H1 (cell line): Measurements from ENCODE around the gene MBD4. TPM values are rescaled to one million over a fixed set of nuclear protein-coding genes. Genes with fewer than 3 reads are reported as not detected.
"Not testable (repeated sequence)": the region's sequence is repeated elsewhere in the genome, so short reads cannot be mapped to it uniquely, and the experiment has no call there.

Experiments
- CTCF ChIA-PET: fragments of 300-600 bp; sonication (Branson Sonifier 250); formaldehyde crosslinking; loops from one replicate; lab custom pipeline; 2021; ENCODE audit not compliant: partially characterized antibody; lab: Charles Lee
- POLR2A ChIA-PET: fragments of 300-600 bp; sonication (Branson Sonifier 250); formaldehyde crosslinking; loops from one replicate; lab custom pipeline; 2021; ENCODE audit warnings: inconsistent platforms; ENCODE audit not compliant: partially characterized antibody; lab: Charles Lee
- DNase-seq, 2 experiments: peaks; one replicate each; pipeline versions ENCODE4 v3.0.0 to v3.0.0-alpha.2; 2010 to 2022; ENCODE audit warnings: low spot score in 2 of 2, low read depth in 1 of 2, mixed read lengths in 1 of 2
- FAIRE-seq: peaks from 2 replicates; lab custom pipeline; 2011; peaks lifted over from hg19 to GRCh38; lab: Jason Lieb, UNC
- H2AFZ ChIP-seq: 2 replicates; pipeline ENCODE4 v1.8.1; 2012; ENCODE audit warnings: low read length, inconsistent platforms
- H2AK5ac ChIP-seq: 2 replicates; pipeline ENCODE4 v1.6.1; 2013; ENCODE audit warnings: low read depth, low read length
- H2BK120ac ChIP-seq: replicated peaks from 2 replicates; pipeline ENCODE3; 2013; ENCODE audit warnings: low read depth, low read length, inconsistent platforms
- H2BK12ac ChIP-seq: 2 replicates; pipeline ENCODE4 v1.6.1; 2013; ENCODE audit warnings: low read depth, low read length
- H2BK15ac ChIP-seq: 2 replicates; pipeline ENCODE4 v1.6.1; 2013; ENCODE audit warnings: low read length
- H2BK20ac ChIP-seq: 2 replicates; pipeline ENCODE4 v1.6.1; 2013; ENCODE audit warnings: low read length
- H2BK5ac ChIP-seq: 2 replicates; pipeline ENCODE4 v1.6.1; 2013; ENCODE audit warnings: low read depth, low read length
- H3K14ac ChIP-seq: 2 replicates; pipeline ENCODE4 v1.6.1; 2013; ENCODE audit warnings: inconsistent platforms; ENCODE audit not compliant: insufficient read length
- H3K18ac ChIP-seq: 2 replicates; pipeline ENCODE4 v1.6.1; 2013; ENCODE audit warnings: low read length; ENCODE audit errors: extremely low read depth
- H3K23ac ChIP-seq: 2 replicates; pipeline ENCODE4 v1.6.1; 2013; ENCODE audit warnings: inconsistent platforms; ENCODE audit not compliant: insufficient read length
- H3K23me2 ChIP-seq: 2 replicates; pipeline ENCODE4 v1.6.1; 2013; ENCODE audit warnings: low read depth, low read length
- H3K27ac ChIP-seq: 2 replicates; pipeline ENCODE4 v1.6.1; 2011; ENCODE audit warnings: low read depth, low read length, inconsistent platforms
- H3K27me3 ChIP-seq, 4 experiments: replicated peaks in 1 of 4; 1 replicate in 1 of 4; 2 replicates in 3 of 4; pipeline versions ENCODE4 v1.6.1 to v1.8.1; 2011 to 2013; ENCODE audit warnings: low read length in 3 of 4, mild to moderate bottlenecking in 3 of 4, inconsistent platforms in 2 of 4, mixed read lengths in 2 of 4, moderate library complexity in 1 of 4; ENCODE audit not compliant: control insufficient read depth in 3 of 4, insufficient read depth in 3 of 4; ENCODE audit errors: extremely low read depth in 1 of 4
- H3K36me3 ChIP-seq, 4 experiments: 2 replicates each; pipeline versions ENCODE4 v1.6.1 to v1.8.1; 2011 to 2013; ENCODE audit warnings: mild to moderate bottlenecking in 4 of 4, low read length in 3 of 4, moderate library complexity in 2 of 4, control low read depth in 1 of 4, inconsistent platforms in 1 of 4; ENCODE audit not compliant: insufficient read depth in 4 of 4, control insufficient read depth in 2 of 4
- H3K4ac ChIP-seq: replicated peaks from 2 replicates; pipeline ENCODE3; 2013; ENCODE audit warnings: low read length, low read depth, mixed read lengths, inconsistent platforms; ENCODE audit not compliant: insufficient read length
- H3K4me1 ChIP-seq, 4 experiments: replicated peaks in 1 of 4; 1 replicate in 1 of 4; 2 replicates in 3 of 4; pipeline versions ENCODE4 v1.6.1 to v1.8.1; 2011 to 2013; ENCODE audit warnings: low read length in 3 of 4, inconsistent platforms in 2 of 4, mixed read lengths in 1 of 4; ENCODE audit not compliant: insufficient read depth in 4 of 4, control insufficient read depth in 3 of 4
- H3K4me2 ChIP-seq, 2 experiments: 2 replicates each; pipeline versions ENCODE4 v1.6.1 to v1.8.1; 2011 to 2013; ENCODE audit warnings: low read depth in 2 of 2, low read length in 2 of 2, control low read depth in 1 of 2, inconsistent platforms in 1 of 2, mild to moderate bottlenecking in 1 of 2; ENCODE audit not compliant: insufficient read depth in 1 of 2
- H3K4me3 ChIP-seq, 4 experiments: fragments of 200-600, 300-600 bp in 1 of 4; sonication (generic), shearing (Covaris generic), sonication (Bioruptor Twin) in 1 of 4; 2 replicates each; pipeline versions ENCODE4 v1.5.1 to v1.8.1; 2011 to 2016; ENCODE audit warnings: low read length in 4 of 4, low read depth in 3 of 4, control low read depth in 2 of 4, inconsistent platforms in 2 of 4, mild to moderate bottlenecking in 2 of 4, mixed read lengths in 1 of 4, moderate library complexity in 1 of 4; ENCODE audit not compliant: insufficient read depth in 2 of 4; ENCODE audit errors: extremely low read depth in 1 of 4
- H3K56ac ChIP-seq: replicated peaks from 2 replicates; pipeline ENCODE3; 2013; ENCODE audit warnings: low read depth, mild to moderate bottlenecking, mixed read lengths, low read length, inconsistent platforms; ENCODE audit not compliant: insufficient read length
- H3K79me1 ChIP-seq: 2 replicates; pipeline ENCODE4 v1.6.1; 2013; ENCODE audit warnings: low read depth, low read length, control low read depth
- H3K79me2 ChIP-seq, 2 experiments: 2 replicates each; pipeline versions ENCODE4 v1.6.1 to v1.8.1; 2012 to 2013; ENCODE audit warnings: low read length in 2 of 2, mild to moderate bottlenecking in 2 of 2, inconsistent platforms in 1 of 2; ENCODE audit not compliant: insufficient read depth in 2 of 2, control insufficient read depth in 1 of 2
- H3K9ac ChIP-seq, 4 experiments: replicated peaks in 1 of 4; 1 replicate in 1 of 4; 2 replicates in 3 of 4; pipeline versions ENCODE4 v1.6.1 to v1.8.1; 2011 to 2013; ENCODE audit warnings: low read depth in 3 of 4, low read length in 3 of 4, control low read depth in 2 of 4, mild to moderate bottlenecking in 2 of 4, moderate library complexity in 2 of 4, inconsistent platforms in 1 of 4; ENCODE audit errors: extremely low read depth in 1 of 4
- H3K9me3 ChIP-seq, 2 experiments: 2 replicates each; pipeline versions ENCODE4 v1.6.1 to v1.8.1; 2012 to 2013; ENCODE audit warnings: mild to moderate bottlenecking in 2 of 2, moderate library complexity in 2 of 2, control low read depth in 1 of 2, inconsistent platforms in 1 of 2, low read depth in 1 of 2, low read length in 1 of 2, mixed read lengths in 1 of 2; ENCODE audit not compliant: insufficient read depth in 2 of 2
- H4K20me1 ChIP-seq, 2 experiments: replicated peaks in 1 of 2; 2 replicates each; pipeline versions ENCODE3 to v1.8.1; 2011 to 2013; ENCODE audit warnings: inconsistent platforms in 2 of 2, low read length in 2 of 2, mild to moderate bottlenecking in 1 of 2; ENCODE audit not compliant: insufficient read depth in 2 of 2, control insufficient read depth in 1 of 2
- H4K5ac ChIP-seq: 2 replicates; pipeline ENCODE4 v1.6.1; 2013; ENCODE audit warnings: low read length, low read depth, mixed read lengths, inconsistent platforms; ENCODE audit not compliant: insufficient read length
- H4K8ac ChIP-seq: 2 replicates; pipeline ENCODE4 v1.8.0; 2013; ENCODE audit warnings: mild to moderate bottlenecking, moderate library complexity, low read length, inconsistent platforms; ENCODE audit not compliant: insufficient read depth; ENCODE audit errors: extremely low read depth
- H4K91ac ChIP-seq: replicated peaks from 2 replicates; pipeline ENCODE3; 2013; ENCODE audit warnings: low read length, mixed read lengths, inconsistent platforms; ENCODE audit not compliant: insufficient read length
- ATF3 ChIP-seq: IDR thresholded peaks from 2 replicates; pipeline ENCODE4 v1.6.1; 2011; ENCODE audit warnings: low read depth, mild to moderate bottlenecking, low read length; ENCODE audit not compliant: insufficient read depth
- CBX8 ChIP-seq: fragments of 300-800, 300-1000 bp; sonication (generic); IDR thresholded peaks from 2 replicates; pipeline ENCODE4 v1.7.1; 2016; ENCODE audit warnings: low read depth, low read length, borderline replicate concordance
- SP4 ChIP-seq: IDR thresholded peaks from 2 replicates; pipeline ENCODE4 v1.6.1; 2012; ENCODE audit warnings: low read length, inconsistent platforms
- WGBS, 2 experiments: shearing (Covaris generic) in 1 of 2; methylation state at CpG; one replicate each; pipeline versions ENCODE4 v1.1.6 to v1.1.7; 2013 to 2015; ENCODE audit warnings: low lambda C conversion rate in 2 of 2, mixed read lengths in 2 of 2, inconsistent platforms in 1 of 2, low coverage in 1 of 2, missing lambda C conversion rate in 1 of 2; ENCODE audit not compliant: insufficient replicate concordance in 2 of 2, insufficient coverage in 1 of 2, insufficient read length in 1 of 2; ENCODE audit errors: extremely low coverage in 1 of 2, missing lambda C conversion rate in 1 of 2; 5-methylcytosine and 5-hydroxymethylcytosine counted together
- polyA plus RNA-seq, 7 experiments: library from polyadenylated mRNA; depleted of rRNA in 3 of 7; stranded (reverse) in 5 of 7; unstranded in 2 of 7; fragments of >200 nt in 5 of 7; fragments of 200-250 nt in 2 of 7; gene quantifications; 1 replicate in 5 of 7; 2 replicates in 1 of 7; 4 replicates in 1 of 7; pipeline versions ENCODE4 v1.2.1 to v1.2.3, GENCODE V29; 2011 to 2013; ENCODE audit warnings: missing spikeins in 2 of 7, mixed read lengths in 2 of 7
- total RNA-seq: library from RNA; stranded (reverse); fragmentation: NEBNext Ultra II Directional; extraction: Animal tissue kit (Norgen Biotek cat#: 25700); gene quantifications from 2 replicates; pipeline ENCODE4 v1.2.1, GENCODE V29; 2021

The MBD4 gene
- total and polyA plus RNA-seq, 2 of the 8 experiments (the other 6 are each of a cell fraction or from before 2014, with no cell fraction given), result 11.2 to 35.8 TPM

GRCh38 chr3:129393271-129393670, 46.5 kb downstream of the MBD4 start (continued):
- no peak for TF ChIP-seq ATF3
- no peak for TF ChIP-seq CBX8
- no peak for TF ChIP-seq SP4

- FAIRE-seq, result not testable (repeated sequence)
These were observed 47.5 kb downstream of the MBD4 start for GRCh38 chr3:129392106-129392887.

More at GRCh38 chr3:129392106-129392887, 47.5 kb downstream of the MBD4 start:
- H4K20me1 ChIP-seq, result peaks cover 4 to 13% of the 10 kb centered on the region in 2 experiments
- H3K36me3 ChIP-seq, result peaks cover 7 to 37% (median 22%) of the 10 kb centered on the region in 4 experiments; a peak in 6 of 8 replicates
- H3K23me2 ChIP-seq, H3K4ac ChIP-seq, H3K14ac ChIP-seq, H3K23ac ChIP-seq, H3K9me3 ChIP-seq, H2BK20ac ChIP-seq, H3K4me3 ChIP-seq, H4K8ac ChIP-seq, H3K79me1 ChIP-seq, H3K9ac ChIP-seq, H2BK12ac ChIP-seq, H3K27me3 ChIP-seq, POLR2A ChIA-PET, H2BK15ac ChIP-seq, H2AFZ ChIP-seq, H3K56ac ChIP-seq, H4K5ac ChIP-seq, H2AK5ac ChIP-seq, H4K91ac ChIP-seq, H3K27ac ChIP-seq, H3K4me1 ChIP-seq, DNase-seq, H3K18ac ChIP-seq, H3K4me2 ChIP-seq, H2BK120ac ChIP-seq, H2BK5ac ChIP-seq: not testable (repeated sequence)
- CTCF ChIA-PET, result interaction anchor here (1.1 kb wide), 1 partner anchor 64 kb away, joined by 3 read pairs; no protein-coding TSS in a partner anchor
- peaks cover 2 to 28% of the 10 kb centered on the region in 2 experiments; a peak in 3 of 4 replicates for H3K79me2 ChIP-seq
- WGBS, 2 experiments, result 94% methylated on average over 8 of the region's 8 CpGs; no CpG with 5 or more reads in 1 of the 2 experiments
